RWPE2 (cell line): Measurements from ENCODE around the gene EIF3F.

Source experiments
- ATAC-seq: fragments of 200-7000 bp; cut with Tn5 transposase; 3 replicates; pipeline ENCODE4 v1.9.1; 2021; ENCODE audit warnings: low read depth
- DNase-seq: peaks from one replicate; pipeline ENCODE4 v3.0.0-alpha.2; 2020; ENCODE audit warnings: low spot score
- H3K27ac ChIP-seq: fragments of 450-650 bp; 2 replicates; pipeline ENCODE4 v1.5.1; 2017; ENCODE audit warnings: mild to moderate bottlenecking; ENCODE audit not compliant: poor library complexity, severe bottlenecking
- H3K27me3 ChIP-seq: fragments of 250-450 bp; sonication (Bioruptor Pico); 2 replicates; pipeline ENCODE4 v1.5.1; 2021; ENCODE audit warnings: mild to moderate bottlenecking, moderate library complexity; ENCODE audit not compliant: insufficient read depth, poor library complexity, severe bottlenecking
- H3K36me3 ChIP-seq: fragments of 250-450 bp; sonication (Bioruptor Pico); 2 replicates; pipeline ENCODE4 v1.5.1; 2020; ENCODE audit warnings: low read depth, mild to moderate bottlenecking, moderate library complexity
- H3K4me1 ChIP-seq: fragments of 250-450 bp; sonication (Bioruptor Pico); 2 replicates; pipeline ENCODE4 v1.5.1; 2021; ENCODE audit warnings: mild to moderate bottlenecking, moderate library complexity; ENCODE audit not compliant: insufficient read depth, poor library complexity, severe bottlenecking
- H3K4me3 ChIP-seq: fragments of 250-450 bp; sonication (Bioruptor Pico); 2 replicates; pipeline ENCODE4 v1.5.1; 2021; ENCODE audit warnings: mild to moderate bottlenecking, moderate library complexity; ENCODE audit not compliant: severe bottlenecking
- H3K9me3 ChIP-seq: fragments of 250-450 bp; sonication (Bioruptor Pico); 2 replicates; pipeline ENCODE4 v1.5.1; 2021; ENCODE audit warnings: mild to moderate bottlenecking, moderate library complexity; ENCODE audit not compliant: severe bottlenecking
- TF ChIP-seq, protein P1 (sequence below): fragments of 450-650 bp; IDR thresholded peaks from one replicate; pipeline ENCODE4 v1.5.1; 2017; ENCODE audit warnings: mild to moderate bottlenecking, moderate library complexity; ENCODE audit not compliant: poor library complexity, severe bottlenecking

Gene EIF3F

DNA sequence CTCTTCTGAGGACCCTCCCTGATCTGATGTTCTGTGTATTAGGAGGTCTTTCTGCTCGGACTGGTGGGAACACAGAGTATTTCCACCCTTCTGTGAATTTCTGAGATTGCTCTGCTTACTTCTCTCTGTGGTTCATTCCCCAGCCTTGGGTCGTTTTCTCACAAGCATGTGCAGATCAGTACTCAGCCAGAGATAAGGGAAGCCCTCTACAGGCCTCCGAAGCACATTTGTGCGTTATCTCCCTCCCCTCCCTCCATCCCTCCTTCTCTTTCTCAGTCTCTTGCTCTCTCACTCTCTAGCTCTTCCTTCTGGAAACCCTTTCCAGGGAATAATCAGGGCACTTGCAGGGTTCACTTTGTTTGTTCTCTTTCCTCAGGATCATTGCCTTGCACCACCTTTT lies 58.7 kb downstream of the EIF3F start:
- Histone ChIP-seq H3K9me3 (no peaks in the 10 kb centered on the region), H3K4me3 (no peak overlapping the region), H3K36me3 (no peaks in the 10 kb centered on the region), H3K4me1 (no peaks in the 10 kb centered on the region), H3K27ac (no peak overlapping the region), H3K27me3 (peaks cover 5% of the 10 kb centered on the region)
- TF ChIP-seq, protein P1, sequence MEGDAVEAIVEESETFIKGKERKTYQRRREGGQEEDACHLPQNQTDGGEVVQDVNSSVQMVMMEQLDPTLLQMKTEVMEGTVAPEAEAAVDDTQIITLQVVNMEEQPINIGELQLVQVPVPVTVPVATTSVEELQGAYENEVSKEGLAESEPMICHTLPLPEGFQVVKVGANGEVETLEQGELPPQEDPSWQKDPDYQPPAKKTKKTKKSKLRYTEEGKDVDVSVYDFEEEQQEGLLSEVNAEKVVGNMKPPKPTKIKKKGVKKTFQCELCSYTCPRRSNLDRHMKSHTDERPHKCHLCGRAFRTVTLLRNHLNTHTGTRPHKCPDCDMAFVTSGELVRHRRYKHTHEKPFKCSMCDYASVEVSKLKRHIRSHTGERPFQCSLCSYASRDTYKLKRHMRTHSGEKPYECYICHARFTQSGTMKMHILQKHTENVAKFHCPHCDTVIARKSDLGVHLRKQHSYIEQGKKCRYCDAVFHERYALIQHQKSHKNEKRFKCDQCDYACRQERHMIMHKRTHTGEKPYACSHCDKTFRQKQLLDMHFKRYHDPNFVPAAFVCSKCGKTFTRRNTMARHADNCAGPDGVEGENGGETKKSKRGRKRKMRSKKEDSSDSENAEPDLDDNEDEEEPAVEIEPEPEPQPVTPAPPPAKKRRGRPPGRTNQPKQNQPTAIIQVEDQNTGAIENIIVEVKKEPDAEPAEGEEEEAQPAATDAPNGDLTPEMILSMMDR = no peak
- DNase-seq (no peak), ATAC-seq (no peak)

DNA sequence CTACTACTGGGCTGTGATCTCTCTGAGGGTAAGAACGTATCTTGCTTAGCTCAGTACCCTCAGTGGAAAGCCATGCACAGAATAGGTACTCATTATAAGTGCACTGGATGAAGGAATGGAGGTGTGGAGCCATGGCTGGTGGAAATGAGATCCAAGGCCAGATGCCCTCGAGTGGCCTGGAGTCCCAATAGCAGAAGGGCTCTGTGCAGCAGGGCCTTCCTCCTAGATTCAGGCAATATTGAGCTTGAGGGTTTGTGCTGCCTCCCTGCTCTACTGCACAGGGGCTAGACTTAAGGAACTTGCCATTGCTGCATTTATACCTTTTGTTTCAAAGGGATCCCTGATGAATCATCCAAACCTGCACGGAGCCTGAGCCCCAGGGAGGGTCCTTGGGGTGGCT lies 60.2 kb downstream of the EIF3F start:
- Histone ChIP-seq H3K9me3 (no peaks in the 10 kb centered on the region), H3K27ac (no peak overlapping the region), H3K27me3 (peaks cover 17% of the 10 kb centered on the region), H3K4me1 (no peaks in the 10 kb centered on the region), H3K4me3 (no peak overlapping the region), H3K36me3 (no peaks in the 10 kb centered on the region)
- ATAC-seq (no peak), DNase-seq (no peak)
- TF ChIP-seq, protein P1 = no peak

DNA sequence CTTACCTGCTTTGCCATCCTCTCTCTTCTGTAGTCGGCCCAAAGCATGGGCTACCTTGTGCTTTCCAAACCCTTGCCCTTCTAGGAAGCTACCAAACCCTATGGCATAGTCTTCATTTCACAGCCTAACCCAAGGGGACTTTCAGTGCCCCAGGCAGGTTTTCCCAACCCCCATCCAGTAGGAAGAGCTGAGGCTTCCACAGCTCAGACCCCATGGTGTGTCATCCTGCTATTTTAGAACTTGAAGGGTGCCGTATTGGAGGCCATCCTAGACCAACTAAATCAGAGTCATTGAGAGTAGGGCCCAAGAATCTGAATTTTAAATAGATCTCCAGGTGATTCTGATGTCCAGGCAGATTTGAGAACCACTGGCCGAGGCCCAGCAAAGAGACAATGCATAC lies 61.9 kb downstream of the EIF3F start:
- ATAC-seq (no peak), DNase-seq (no peak)
- TF ChIP-seq, protein P1 = no peak
- Histone ChIP-seq H3K27me3 (peaks cover 17% of the 10 kb centered on the region), H3K27ac (no peak overlapping the region), H3K9me3 (no peaks in the 10 kb centered on the region), H3K36me3 (no peaks in the 10 kb centered on the region), H3K4me1 (no peaks in the 10 kb centered on the region), H3K4me3 (no peak overlapping the region)
